Heart right ventricle (tissue), 16 donors: ENCODE data around the gene GFOD1. TPM values are rescaled to one million over a fixed set of nuclear protein-coding genes. Genes with fewer than 3 reads are reported as not detected.

Experiments
- ATAC-seq, 8 donors: fragments of 200-7000 bp; cut with Tn5 transposase; one replicate each; pipeline ENCODE4 v1.9.1; 2020; ENCODE audit warnings: mild to moderate bottlenecking in 8 of 8, moderate library complexity in 8 of 8, moderate number of reproducible peaks in 1 of 8
- DNase-seq, 2 donors: peaks; one replicate each; pipeline ENCODE4 v3.0.0-alpha.2; 2020
- H3K27ac ChIP-seq, 10 donors: fragments of 200-600 bp; sonication (generic) in 2 of 10; one replicate each; pipeline versions ENCODE4 v1.5.0 to v1.8.0; 2020 to 2022; ENCODE audit warnings: mild to moderate bottlenecking in 3 of 10
- H3K27me3 ChIP-seq, 7 donors: fragments of 200-600 bp; one replicate each; pipeline ENCODE4 v1.8.0; 2021 to 2022; ENCODE audit warnings: mild to moderate bottlenecking in 2 of 7
- H3K36me3 ChIP-seq, 9 donors: fragments of 200-600 bp; sonication (generic) in 1 of 9; one replicate each; pipeline versions ENCODE4 v1.5.0 to v1.8.0; 2020 to 2022; ENCODE audit warnings: mild to moderate bottlenecking in 2 of 9
- H3K4me1 ChIP-seq, 9 donors: fragments of 200-600 bp; sonication (generic) in 1 of 9; one replicate each; pipeline versions ENCODE4 v1.5.0 to v1.8.0; 2020 to 2022; ENCODE audit warnings: mild to moderate bottlenecking in 4 of 9
- H3K4me3 ChIP-seq, 10 donors: fragments of 200-600 bp; sonication (generic) in 2 of 10; one replicate each; pipeline versions ENCODE4 v1.5.0 to v1.8.0; 2020 to 2022; ENCODE audit warnings: mild to moderate bottlenecking in 7 of 10, moderate library complexity in 2 of 10
- H3K9me3 ChIP-seq, 11 donors: fragments of 200-600 bp in 10 of 11; sonication (generic) in 2 of 11; one replicate each; pipeline versions ENCODE4 v1.5.0 to v1.8.0; 2013 to 2022; ENCODE audit warnings: mild to moderate bottlenecking in 2 of 11, control low read depth in 1 of 11, moderate library complexity in 1 of 11
- WGBS, 2 donors: extraction: QIAGEN DNeasy Blood & Tissue Kit; methylation state at CpG; one replicate each; pipeline ENCODE4 v1.1.7; 2013; ENCODE audit warnings: inconsistent platforms in 1 of 2; 5-methylcytosine and 5-hydroxymethylcytosine counted together
- intact Hi-C, 10 donors: fragments of 100-400 bp; cut with DNase I; formaldehyde crosslinking; loops; one replicate each; pipeline versions ENCODE4 v1.11.1 to v1.14.2; 2022
- polyA plus RNA-seq, 2 donors: library from polyadenylated mRNA; stranded (reverse); fragments of 200-250 nt; gene quantifications; one replicate each; pipeline ENCODE4 v1.2.3, GENCODE V29; 2013
- total RNA-seq, 10 donors: library from RNA; stranded (reverse); fragmentation: NEBNext Ultra II Directional in 3 of 10; extraction: Animal tissue kit (Norgen Biotek cat#: 25700) in 3 of 10; gene quantifications; one replicate each; pipeline versions ENCODE4 v1.2.1 to v1.2.4, GENCODE V29; 2021 to 2023
- TF ChIP-seq, protein P1 (sequence below), 9 donors: fragments of 200-600 bp; sonication (generic) in 2 of 9; IDR thresholded peaks; one replicate each; pipeline versions ENCODE4 v1.5.0 to v1.8.0; 2021 to 2022; ENCODE audit warnings: antibody characterized with exemption in 9 of 9, mild to moderate bottlenecking in 5 of 9, moderate library complexity in 1 of 9
- donor health status: Arrhythmogenic right ventricular cardiomyopathy.
- donor health status: ischemic (EF 13 %, LVEDD 7.1; RV severe dilation, severe dysfunction).
- donor health status: healthy with polysubstance abuse.
- donor health status: DM: no; HTN: yes; CAD: no.
- donor health status: DM: no; HTN: no; CAD: no.
- donor health status: ischemic (EF 25% LVEDD 6.9; RV normal size, moderate dysfunction).
- donor health status: ischemic (EF 25% LVEDD 5.7; RV mildly dilated, moderate dysfunction).
- donor health status: healthy.
- donor health status: DM: yes; HTN: yes; CAD: no.
- donor health status: Ischemic cardiomyopathy.
- donor health status: ischemic (EF 35%, LVEDD 5.7; RV mildly dilated, moderate dysfunction).
- donor health status: nonischemic (EF 11% LVEDD 7.7; RV severe dilation, severe dysfunction).
- donor health status: DM: yes; HTN: yes; CAD: no.
- donor health status: PGD.
- donor health status: ischemic (EF 29% LVEDD 5.4; RV normal size, mild dysfunction).
- donor health status: nonischemic (EF 23%, LVEDD 6.1; RV moderate dilation, normal function).

GFOD1 gene
- total and polyA plus RNA-seq, 12 donors, result 13.8 to 96.5 (median 37.0) TPM

- H3K27ac ChIP-seq, result no peak overlapping the region
- H3K9me3 ChIP-seq, result no peaks in the 10 kb centered on the region
- WGBS, 2 donors, result 80 to 86% methylated on average over 3 of the region's 3 CpGs
- no peak overlapping the region for H3K4me3 ChIP-seq
- peaks cover 22 to 90% (median 79%) of the 10 kb centered on the region in 9 donors for H3K4me1 ChIP-seq
- no peaks in the 10 kb centered on the region for H3K27me3 ChIP-seq
- no peak for DNase-seq
- no peak for ATAC-seq
- H3K36me3 ChIP-seq, result no peaks in the 10 kb centered on the region
- intact Hi-C loops, result no loop called here
- TF ChIP-seq, protein P1, sequence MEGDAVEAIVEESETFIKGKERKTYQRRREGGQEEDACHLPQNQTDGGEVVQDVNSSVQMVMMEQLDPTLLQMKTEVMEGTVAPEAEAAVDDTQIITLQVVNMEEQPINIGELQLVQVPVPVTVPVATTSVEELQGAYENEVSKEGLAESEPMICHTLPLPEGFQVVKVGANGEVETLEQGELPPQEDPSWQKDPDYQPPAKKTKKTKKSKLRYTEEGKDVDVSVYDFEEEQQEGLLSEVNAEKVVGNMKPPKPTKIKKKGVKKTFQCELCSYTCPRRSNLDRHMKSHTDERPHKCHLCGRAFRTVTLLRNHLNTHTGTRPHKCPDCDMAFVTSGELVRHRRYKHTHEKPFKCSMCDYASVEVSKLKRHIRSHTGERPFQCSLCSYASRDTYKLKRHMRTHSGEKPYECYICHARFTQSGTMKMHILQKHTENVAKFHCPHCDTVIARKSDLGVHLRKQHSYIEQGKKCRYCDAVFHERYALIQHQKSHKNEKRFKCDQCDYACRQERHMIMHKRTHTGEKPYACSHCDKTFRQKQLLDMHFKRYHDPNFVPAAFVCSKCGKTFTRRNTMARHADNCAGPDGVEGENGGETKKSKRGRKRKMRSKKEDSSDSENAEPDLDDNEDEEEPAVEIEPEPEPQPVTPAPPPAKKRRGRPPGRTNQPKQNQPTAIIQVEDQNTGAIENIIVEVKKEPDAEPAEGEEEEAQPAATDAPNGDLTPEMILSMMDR (IDR thresholded peaks at IDR 0.05), result no peak
Measured at GRCh38 chr6:13400772-13401171, 86.6 kb downstream of the GFOD1 start.

DNA sequence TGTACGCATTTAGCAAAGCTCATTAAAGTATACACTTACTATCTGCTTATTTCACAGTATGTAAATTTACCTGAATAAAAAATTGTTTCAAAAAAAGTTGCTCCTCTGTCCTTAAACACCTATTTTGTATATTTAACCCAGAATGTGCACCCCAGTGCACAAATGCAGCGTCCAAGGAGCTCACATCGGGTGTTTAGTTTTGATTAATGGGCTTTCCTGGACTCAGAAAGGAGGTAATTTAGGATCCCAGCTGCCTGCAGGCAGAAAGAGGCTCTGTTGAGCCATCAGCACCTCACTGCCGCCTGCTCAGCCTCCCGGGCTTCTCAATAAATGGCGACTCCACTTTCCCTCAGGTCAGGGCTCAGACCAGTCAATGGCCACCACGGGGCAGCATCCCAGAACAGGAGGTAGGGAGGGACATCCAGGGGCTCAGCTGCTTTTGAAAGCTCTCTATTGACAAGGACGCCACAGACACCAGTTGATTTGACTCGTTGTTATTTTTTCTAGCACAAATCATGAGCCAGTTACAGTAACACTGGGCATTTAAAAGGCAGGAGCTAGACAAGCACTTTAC is 88.9 kb downstream of the GFOD1 start:
- DNase-seq (no peak), ATAC-seq (peak in 3 of 8 donors; percentile 27 to 35 (median 33))
- TF ChIP-seq, protein P1 (IDR thresholded peaks at IDR 0.05), result peak in 2 of 9 donors; percentile 12 to 18
- H3K27me3 ChIP-seq, result no peaks in the 10 kb centered on the region
- H3K9me3 ChIP-seq, result no peaks in the 10 kb centered on the region
- peaks cover 6 to 82% (median 68%) of the 10 kb centered on the region in 9 donors for H3K4me1 ChIP-seq
- WGBS, 2 donors, result 63 to 70% methylated on average over 9 of the region's 9 CpGs
- no peaks in the 10 kb centered on the region for H3K36me3 ChIP-seq
- peak overlapping the region in 7 of 10 donors; percentile 23 to 84 (median 36) for H3K27ac ChIP-seq
- intact Hi-C loops, result loop anchor here in 2 of 10 donors (5.0 kb wide), 2 partner anchors 36 to 139 kb away; no protein-coding TSS in a partner anchor
- H3K4me3 ChIP-seq, result no peak overlapping the region

- TF ChIP-seq, protein P1 (IDR thresholded peaks at IDR 0.05), result no peak
- DNase-seq, result no peak
- Histone ChIP-seq H3K4me1 (peaks cover 5 to 81% (median 65%) of the 10 kb centered on the region in 9 donors), H3K27me3 (no peaks in the 10 kb centered on the region), H3K36me3 (no peaks in the 10 kb centered on the region), H3K4me3 (no peak overlapping the region), H3K9me3 (no peaks in the 10 kb centered on the region), H3K27ac (peak overlapping the region in 6 of 10 donors; percentile 23 to 84 (median 68))
- WGBS, 2 donors, result 53 to 58% methylated on average over 6 of the region's 6 CpGs
- intact Hi-C loops, result loop anchor here in 2 of 10 donors (5.0 kb wide), 2 partner anchors 36 to 139 kb away; no protein-coding TSS in a partner anchor
- peak in 1 of 8 donors; percentile 1 for ATAC-seq
Measured at GRCh38 chr6:13398069-13398381, 89.4 kb downstream of the GFOD1 start.

DNA sequence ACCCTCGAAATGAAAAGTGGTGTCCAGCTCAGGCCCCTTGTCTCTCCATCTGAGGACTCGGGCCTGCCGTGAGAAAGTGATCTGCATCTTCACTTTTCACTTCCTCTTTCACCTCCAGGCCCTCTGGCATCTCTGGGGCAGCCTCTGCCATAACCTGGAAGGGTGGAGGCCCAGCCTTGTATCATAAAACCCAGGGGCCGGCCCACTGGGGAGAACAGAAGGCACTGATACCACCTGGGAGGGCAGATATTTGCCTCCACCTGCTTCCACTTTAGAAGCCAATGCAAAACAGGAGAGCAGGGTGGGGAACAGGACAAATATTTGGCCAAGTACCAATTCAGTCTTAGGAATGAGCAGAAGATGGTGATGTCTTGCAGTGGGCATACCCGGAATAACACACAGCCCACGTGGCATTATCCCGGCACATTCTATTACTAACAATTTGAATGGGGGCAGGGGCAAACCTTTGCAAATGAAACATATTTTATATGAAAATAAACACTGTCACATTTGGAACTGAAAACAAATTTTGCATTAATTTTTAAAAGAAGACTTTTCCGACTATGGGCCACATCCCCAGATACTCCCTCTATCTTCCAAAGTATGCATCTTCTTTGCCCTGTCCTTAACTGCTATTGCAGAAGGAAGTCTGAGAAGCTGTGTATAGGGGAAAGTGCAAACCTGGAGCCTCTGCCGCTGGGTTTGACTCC is 89.9 kb downstream of the GFOD1 start:
- DNase-seq (no peak), ATAC-seq (peak in 2 of 8 donors; percentile 11 to 40)
- intact Hi-C loops, result loop anchor here in 2 of 10 donors (5.0 kb wide), 2 partner anchors 35 to 140 kb away; no protein-coding TSS in a partner anchor
- TF ChIP-seq, protein P1 (IDR thresholded peaks at IDR 0.05), result no peak
- WGBS, 2 donors, result 60 to 61% methylated on average over 9 of the region's 9 CpGs
- H3K4me3 ChIP-seq, result no peak overlapping the region
- H3K27ac ChIP-seq, result peak overlapping the region in 9 of 10 donors; percentile 54 to 84 (median 77)
- no peaks in the 10 kb centered on the region for H3K27me3 ChIP-seq
- peaks cover 5 to 81% (median 65%) of the 10 kb centered on the region in 9 donors for H3K4me1 ChIP-seq
- no peaks in the 10 kb centered on the region for H3K36me3 ChIP-seq
- H3K9me3 ChIP-seq, result no peaks in the 10 kb centered on the region
